Adipocyte (in vitro differentiated cells): ENCODE data around the gene MT1X.
A peak's percentile ranks its signal among the peaks of the same experiment; 100 is the strongest.
"Not testable (repeated sequence)": the region's sequence is repeated elsewhere in the genome, so short reads cannot be mapped to it uniquely, and the experiment has no call there.

Source experiments
- DNase-seq: peaks from one replicate; pipeline ENCODE4 v3.0.0-alpha.2; 2015; ENCODE audit warnings: low read depth
- H3K27me3 ChIP-seq: replicated peaks from 2 replicates; pipeline ENCODE4 v1.7.0; 2013; ENCODE audit warnings: mild to moderate bottlenecking, low read length, moderate library complexity; ENCODE audit not compliant: control insufficient read depth, insufficient read depth
- H3K36me3 ChIP-seq: 2 replicates; pipeline ENCODE4 v1.7.0; 2013; ENCODE audit warnings: low read length, mild to moderate bottlenecking, moderate library complexity; ENCODE audit not compliant: control insufficient read depth, insufficient read depth, severe bottlenecking
- H3K4me1 ChIP-seq: 2 replicates; pipeline ENCODE4 v1.7.0; 2013; ENCODE audit warnings: mild to moderate bottlenecking, low read length, moderate library complexity; ENCODE audit not compliant: control insufficient read depth, insufficient read depth
- H3K4me3 ChIP-seq: 2 replicates; pipeline ENCODE4 v1.7.0; 2013; ENCODE audit warnings: mild to moderate bottlenecking, low read length, moderate library complexity
- H3K9ac ChIP-seq: 2 replicates; pipeline ENCODE4 v1.7.0; 2013; ENCODE audit warnings: mild to moderate bottlenecking, low read length, moderate library complexity
- H3K9me3 ChIP-seq: 2 replicates; pipeline ENCODE4 v1.7.0; 2013; ENCODE audit warnings: mild to moderate bottlenecking, low read length, moderate library complexity; ENCODE audit not compliant: control insufficient read depth

MT1X gene

GRCh38 chr16:56658327-56658875 lies 23.9 kb upstream of the MT1X start:
- Histone ChIP-seq H3K9me3 (no peaks in the 10 kb centered on the region), H3K27me3 (peaks cover 43% of the 10 kb centered on the region), H3K4me3 (peak overlapping the region; percentile 70), H3K36me3 (no peaks in the 10 kb centered on the region), H3K9ac (no peak overlapping the region), H3K4me1 (peaks cover 11% of the 10 kb centered on the region)
- no peak for DNase-seq

- Histone ChIP-seq H3K4me3 (no peak overlapping the region), H3K9me3 (no peaks in the 10 kb centered on the region)
- DNase-seq, result no peak
Observed at GRCh38 chr16:56662357-56663354, 19.6 kb upstream of the MT1X start.

GRCh38 chr16:56664506-56664905 lies 17.8 kb upstream of the MT1X start:
- Histone ChIP-seq H3K9me3 (no peaks in the 10 kb centered on the region), H3K27me3 (peaks cover 60% of the 10 kb centered on the region), H3K4me3 (no peak overlapping the region), H3K36me3 (no peaks in the 10 kb centered on the region), H3K4me1 (peaks cover 7% of the 10 kb centered on the region), H3K9ac (no peak overlapping the region)
- no peak for DNase-seq

More at GRCh38 chr16:56662357-56663354, 19.6 kb upstream of the MT1X start:
- peaks cover 7% of the 10 kb centered on the region for H3K4me1 ChIP-seq
- no peaks in the 10 kb centered on the region for H3K36me3 ChIP-seq
- H3K27me3 ChIP-seq, result peaks cover 56% of the 10 kb centered on the region
- H3K9ac ChIP-seq, result no peak overlapping the region

- DNase-seq, H3K9me3 ChIP-seq, H3K36me3 ChIP-seq, H3K4me1 ChIP-seq, H3K4me3 ChIP-seq, H3K9ac ChIP-seq: not testable (repeated sequence)
- H3K27me3 ChIP-seq, result peaks cover 64% of the 10 kb centered on the region
Observed at GRCh38 chr16:56665286-56666261, 16.7 kb upstream of the MT1X start.

- Histone ChIP-seq H3K27me3 (peaks cover 42% of the 10 kb centered on the region), H3K9ac (no peak within 1 kb of the TSS), H3K4me1 (peaks cover 7% of the 10 kb centered on the region), H3K36me3 (no peaks in the 10 kb centered on the region), H3K9me3 (no peaks in the 10 kb centered on the region), H3K4me3 (peak within 1 kb of the TSS; percentile 46)
- DNase-seq, result peak; percentile 16
Observed at GRCh38 chr16:56667581-56668571, 14.4 kb upstream of the MT1X start, which contains the start of gene MT1G. Gene MT1G, minus strand, starts transcription at chr16:56668065. Its CDS starts 72 bp downstream, at chr16:56667993.

- Histone ChIP-seq H3K9me3 (no peaks in the 10 kb centered on the region), H3K36me3 (no peaks in the 10 kb centered on the region)
Observed at GRCh38 chr16:56669005-56669839, 13.0 kb upstream of the MT1X start, which contains the start of gene MT1H. Gene MT1H, plus strand, starts transcription at chr16:56669814. Its CDS starts 71 bp downstream, at chr16:56669885.

GRCh38 chr16:56669840-56670619 lies 12.2 kb upstream of the MT1X start:
- Histone ChIP-seq H3K9me3 (no peaks in the 10 kb centered on the region), H3K4me3 (no peak overlapping the region), H3K4me1 (peaks cover 7% of the 10 kb centered on the region), H3K27me3 (peaks cover 35% of the 10 kb centered on the region), H3K9ac (no peak overlapping the region), H3K36me3 (no peaks in the 10 kb centered on the region)
- no peak for DNase-seq

More at GRCh38 chr16:56669005-56669839, 13.0 kb upstream of the MT1X start, which contains the start of gene MT1H:
- DNase-seq, result no peak
- H3K4me1 ChIP-seq, result peaks cover 7% of the 10 kb centered on the region
- H3K27me3 ChIP-seq, result peaks cover 35% of the 10 kb centered on the region
- H3K4me3 ChIP-seq, result no peak within 1 kb of the TSS
- no peak within 1 kb of the TSS for H3K9ac ChIP-seq

- H3K27me3 ChIP-seq, result peaks cover 35% of the 10 kb centered on the region
- peaks cover 7% of the 10 kb centered on the region for H3K4me1 ChIP-seq
- no peaks in the 10 kb centered on the region for H3K9me3 ChIP-seq
- no peaks in the 10 kb centered on the region for H3K36me3 ChIP-seq
- DNase-seq, result no peak
- no peak overlapping the region for H3K9ac ChIP-seq
- H3K4me3 ChIP-seq, result no peak overlapping the region
Observed at GRCh38 chr16:56670620-56670934, 11.7 kb upstream of the MT1X start.

- not testable (repeated sequence) for DNase-seq, H3K9ac ChIP-seq, H3K4me3 ChIP-seq, H3K9me3 ChIP-seq, H3K4me1 ChIP-seq, H3K36me3 ChIP-seq
- peaks cover 35% of the 10 kb centered on the region for H3K27me3 ChIP-seq
Observed at GRCh38 chr16:56671691-56672090, 10.6 kb upstream of the MT1X start.
